ENCODE data around the gene ITGBL1.

- TF ChIP-seq EZH2phosphoT487 (IDR thresholded peaks at IDR 0.05; ENCODE audit: unreplicated experiment) (no peak), CTCF (conservative IDR thresholded peaks at IDR 0.05; ENCODE audit: low read depth in 2 of 2) (no peak), POLR2AphosphoS5 (IDR thresholded peaks at IDR 0.05; ENCODE audit: low read depth) (no peak), REST (IDR thresholded peaks at IDR 0.05; ENCODE audit: unreplicated experiment) (no peak), EZH2 (IDR thresholded peaks at IDR 0.05; ENCODE audit: low read depth, unreplicated experiment) (no peak), JUNB (IDR thresholded peaks at IDR 0.05; ENCODE audit: unreplicated experiment) (no peak), CREB1 (CRISPR knock-in tag; IDR thresholded peaks at IDR 0.05; ENCODE audit: low read depth) (no peak), ZNF331 (CRISPR knock-in tag; IDR thresholded peaks at IDR 0.05; ENCODE audit: low read depth) (no peak), ETS1 (IDR thresholded peaks at IDR 0.05) (no peak), NANOG (IDR thresholded peaks at IDR 0.05; ENCODE audit: borderline replicate concordance) (no peak), ZNF114 (CRISPR knock-in tag; IDR thresholded peaks at IDR 0.05) (no peak), ZNF462 (CRISPR knock-in tag; IDR thresholded peaks at IDR 0.05) (no peak), STAT1 (IDR thresholded peaks at IDR 0.05; ENCODE audit: unreplicated experiment) (no peak)
Measured at GRCh38 chr13:101626925-101627555, 174.6 kb downstream of the ITGBL1 start.

Data from GM23338 (cell line).